ENCODE data around the gene COL1A2. TPM values are rescaled to one million over a fixed set of nuclear protein-coding genes. Genes with fewer than 3 reads are reported as not detected.

Gene COL1A2
- total RNA-seq, 4 donors from 2014 or later = 109 to 374 (median 242) TPM

GRCh38 chr7:94368371-94368791 lies 26.3 kb upstream of the COL1A2 start:
- no peak for TF ChIP-seq CTCF (IDR thresholded peaks at IDR 0.05; ENCODE audit: low read depth)

- no peak for TF ChIP-seq CTCF (IDR thresholded peaks at IDR 0.05; ENCODE audit: low read depth)
These were observed 20.5 kb upstream of the COL1A2 start for GRCh38 chr7:94374231-94374630.

GRCh38 chr7:94374721-94375566 lies 19.8 kb upstream of the COL1A2 start:
- no peak for TF ChIP-seq CTCF (IDR thresholded peaks at IDR 0.05; ENCODE audit: low read depth)

GRCh38 chr7:94375691-94376090 lies 19.0 kb upstream of the COL1A2 start:
- no peak for TF ChIP-seq CTCF (IDR thresholded peaks at IDR 0.05; ENCODE audit: low read depth)

DNA sequence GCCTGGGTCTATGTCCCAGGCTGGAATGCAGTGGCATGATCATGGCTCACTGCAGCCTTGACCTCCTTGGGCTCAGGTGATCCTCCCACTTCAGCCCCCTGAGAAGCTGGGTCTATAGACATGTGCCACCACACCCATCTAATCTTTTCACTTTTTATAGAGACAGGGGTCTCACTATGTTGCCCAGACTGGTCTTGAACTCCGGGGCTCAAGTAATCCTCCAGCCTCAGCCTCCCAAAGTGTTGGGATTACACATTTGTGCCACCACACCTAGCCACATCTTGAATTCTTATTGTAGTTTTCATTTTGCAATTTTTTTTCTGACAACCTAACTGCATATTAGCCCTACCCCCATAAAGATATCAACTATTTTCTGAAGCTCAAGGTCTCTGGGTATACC lies 18.4 kb upstream of the COL1A2 start:
- no peak for TF ChIP-seq CTCF (IDR thresholded peaks at IDR 0.05; ENCODE audit: low read depth)

DNA sequence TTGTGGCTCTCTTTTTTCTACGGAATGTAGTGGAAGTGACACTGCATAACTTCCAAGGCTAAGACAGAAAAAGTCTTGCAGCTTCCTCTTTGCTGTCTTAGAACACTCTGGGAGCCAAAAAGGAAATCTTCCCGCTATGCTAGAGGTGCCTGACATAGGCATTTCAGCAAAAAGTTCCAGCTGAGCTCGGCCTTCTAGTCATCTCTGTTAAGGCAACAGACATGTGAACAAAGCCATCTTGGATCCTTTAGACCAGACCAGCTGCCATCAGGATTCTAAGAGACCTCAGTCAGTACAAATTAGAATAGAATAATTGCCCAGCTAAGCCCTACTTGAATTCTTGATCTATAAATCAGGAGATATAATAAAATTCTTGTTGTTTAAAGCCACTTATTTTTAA lies 16.3 kb upstream of the COL1A2 start:
- no peak for TF ChIP-seq CTCF (IDR thresholded peaks at IDR 0.05; ENCODE audit: low read depth)

DNA sequence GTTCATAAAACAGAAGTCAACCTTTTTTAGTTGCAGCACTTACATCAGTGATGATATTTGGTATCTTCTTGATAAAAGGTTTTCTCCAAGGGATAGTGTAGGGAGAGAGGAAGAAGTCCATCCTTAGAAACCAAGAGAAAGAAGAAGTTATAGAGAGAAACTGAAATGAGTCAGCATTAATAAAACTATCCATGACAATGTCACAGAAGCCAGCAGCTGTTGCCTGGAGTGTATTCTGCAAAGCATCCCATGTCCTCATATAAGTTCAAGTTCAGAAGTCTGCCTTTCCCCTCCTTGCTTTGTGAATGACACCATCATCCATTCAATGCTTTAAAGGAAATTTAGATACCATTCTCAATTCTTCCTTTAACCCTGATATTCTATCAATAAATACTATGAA lies 14.4 kb upstream of the COL1A2 start:
- TF ChIP-seq CTCF (IDR thresholded peaks at IDR 0.05; ENCODE audit: low read depth) = no peak

Measured in subcutaneous adipose tissue (tissue), 4 donors.